ENCODE measurements around the gene GLIS1.

GLIS1 gene

DNA sequence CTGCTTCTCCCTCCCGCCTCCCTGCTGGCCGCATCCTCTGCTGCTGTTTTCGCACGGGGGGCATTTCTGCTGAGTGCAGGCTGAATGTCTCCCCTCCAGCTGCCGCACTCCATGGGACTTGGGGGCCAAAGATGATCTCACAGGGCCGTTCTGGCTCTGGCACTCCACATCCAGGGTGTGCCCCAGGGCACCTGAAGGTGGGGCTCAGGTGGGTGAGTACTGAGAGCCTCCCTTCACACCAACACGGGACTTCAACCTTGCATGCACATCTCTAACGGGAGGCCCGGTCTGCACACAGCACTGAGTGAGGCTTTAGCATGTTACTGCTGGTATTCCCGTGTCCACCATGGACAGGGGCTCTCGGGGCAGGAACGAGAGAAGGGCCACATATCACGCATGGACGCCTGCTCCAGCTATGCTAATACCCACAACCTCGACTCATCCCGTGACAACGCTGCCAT is 190.9 kb downstream of the GLIS1 start:
- H3K4me3 ChIP-seq (ENCODE audit: low read depth, low read length): no peak overlapping the region
- TF ChIP-seq, protein P1, sequence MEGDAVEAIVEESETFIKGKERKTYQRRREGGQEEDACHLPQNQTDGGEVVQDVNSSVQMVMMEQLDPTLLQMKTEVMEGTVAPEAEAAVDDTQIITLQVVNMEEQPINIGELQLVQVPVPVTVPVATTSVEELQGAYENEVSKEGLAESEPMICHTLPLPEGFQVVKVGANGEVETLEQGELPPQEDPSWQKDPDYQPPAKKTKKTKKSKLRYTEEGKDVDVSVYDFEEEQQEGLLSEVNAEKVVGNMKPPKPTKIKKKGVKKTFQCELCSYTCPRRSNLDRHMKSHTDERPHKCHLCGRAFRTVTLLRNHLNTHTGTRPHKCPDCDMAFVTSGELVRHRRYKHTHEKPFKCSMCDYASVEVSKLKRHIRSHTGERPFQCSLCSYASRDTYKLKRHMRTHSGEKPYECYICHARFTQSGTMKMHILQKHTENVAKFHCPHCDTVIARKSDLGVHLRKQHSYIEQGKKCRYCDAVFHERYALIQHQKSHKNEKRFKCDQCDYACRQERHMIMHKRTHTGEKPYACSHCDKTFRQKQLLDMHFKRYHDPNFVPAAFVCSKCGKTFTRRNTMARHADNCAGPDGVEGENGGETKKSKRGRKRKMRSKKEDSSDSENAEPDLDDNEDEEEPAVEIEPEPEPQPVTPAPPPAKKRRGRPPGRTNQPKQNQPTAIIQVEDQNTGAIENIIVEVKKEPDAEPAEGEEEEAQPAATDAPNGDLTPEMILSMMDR (IDR thresholded peaks at IDR 0.05; ENCODE audit: low read depth, low read length): no peak

DNA sequence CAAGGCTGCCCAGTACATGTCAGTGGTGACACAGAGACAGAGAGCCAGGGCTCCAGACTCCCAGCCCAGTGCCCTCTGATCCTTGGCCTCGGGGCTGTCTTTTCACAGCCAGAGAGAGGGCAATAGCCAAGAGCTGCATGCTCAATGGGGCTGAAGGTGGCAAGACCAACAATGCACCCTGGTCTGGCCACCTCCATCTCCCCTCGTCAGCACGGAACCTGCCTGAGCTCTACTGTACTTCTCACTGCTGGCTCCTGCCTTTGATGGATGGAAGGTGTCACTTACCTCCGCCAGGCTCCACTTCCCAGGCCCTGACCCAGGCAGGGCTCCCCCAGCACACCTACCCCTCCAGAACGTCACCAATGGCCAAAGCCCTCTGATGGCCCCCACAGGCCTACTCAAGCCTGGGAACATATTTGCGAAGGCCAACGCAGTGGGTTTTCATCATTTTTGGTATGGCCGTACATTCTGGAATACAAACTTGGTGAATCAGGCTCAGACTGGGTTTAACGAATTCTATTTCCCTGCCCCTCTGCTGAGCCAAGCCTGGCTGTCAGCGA is 191.7 kb downstream of the GLIS1 start:
- no peak overlapping the region for H3K4me3 ChIP-seq (ENCODE audit: low read depth, low read length)
- TF ChIP-seq, protein P1 (IDR thresholded peaks at IDR 0.05; ENCODE audit: low read depth, low read length): no peak

DNA sequence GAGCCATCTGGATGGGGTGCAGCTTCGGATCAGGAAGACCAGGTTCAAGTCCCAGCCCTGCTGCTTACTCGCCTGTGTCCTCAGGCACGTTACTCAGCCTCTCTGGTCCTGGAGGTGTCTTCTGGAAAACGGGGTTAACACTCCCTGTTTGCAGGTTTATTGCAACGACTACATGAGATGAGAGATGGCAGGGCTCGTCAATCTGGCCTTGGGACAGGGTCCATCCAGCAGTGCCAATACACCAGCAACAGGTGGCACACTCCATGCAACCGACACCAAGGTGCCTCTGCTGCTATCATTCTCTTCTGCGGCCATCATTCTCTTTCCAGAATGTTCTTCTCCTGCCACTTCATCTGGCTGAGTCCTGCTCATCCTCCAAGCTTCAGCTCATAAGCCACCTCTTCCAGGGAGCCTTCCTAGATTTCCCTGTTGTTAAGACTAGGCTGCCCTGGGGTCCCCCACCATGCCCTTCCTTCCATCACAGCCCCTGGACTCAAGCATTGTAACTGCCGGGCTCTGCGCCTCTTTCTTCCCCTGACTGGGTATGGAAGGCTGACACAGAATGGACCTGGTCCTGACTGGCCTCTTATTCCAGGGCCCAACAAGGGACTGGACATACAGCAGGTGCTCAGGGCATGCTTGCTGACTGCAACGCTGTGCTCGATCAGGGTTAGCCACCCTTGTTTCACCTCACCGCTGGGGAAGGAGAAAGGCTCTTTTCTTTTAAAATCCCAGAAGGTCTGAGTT is 192.4 kb downstream of the GLIS1 start:
- no peak overlapping the region for H3K4me3 ChIP-seq (ENCODE audit: low read depth, low read length)

DNA sequence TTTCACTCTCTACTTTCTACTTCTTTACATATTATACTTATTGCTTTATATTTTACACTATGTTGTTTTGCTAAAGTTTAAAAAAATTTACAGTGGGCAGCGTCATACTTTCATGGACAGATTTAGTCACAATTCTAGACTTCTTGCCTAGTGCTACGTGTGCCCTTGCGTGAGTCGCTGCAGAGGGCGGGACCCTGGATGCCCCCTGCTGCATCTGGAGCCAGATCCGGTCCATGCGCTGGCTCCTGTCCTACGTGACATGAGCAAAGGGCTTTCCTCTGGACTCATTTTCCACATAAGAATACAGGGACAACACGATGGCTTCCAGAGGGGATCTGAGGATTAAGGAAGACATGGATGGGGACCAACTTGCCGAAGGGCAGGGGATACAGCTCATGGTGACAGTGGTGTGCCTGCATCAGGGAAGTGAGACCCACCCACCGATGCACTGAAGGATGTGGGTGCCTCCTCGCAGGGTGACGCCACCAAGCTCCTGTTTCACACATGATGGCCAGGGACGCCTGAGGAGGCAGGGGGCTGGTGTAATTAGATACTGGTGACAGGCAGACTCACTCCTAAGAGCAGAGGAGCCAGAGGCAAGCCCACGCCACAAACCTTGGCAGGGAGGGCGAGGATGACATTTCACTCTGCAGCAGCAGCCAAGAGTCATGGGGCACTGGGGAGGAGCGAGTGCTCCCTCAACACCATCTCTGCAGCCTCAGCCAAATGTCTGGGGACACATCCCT is 193.1 kb downstream of the GLIS1 start:
- no peak overlapping the region for H3K4me3 ChIP-seq (ENCODE audit: low read depth, low read length)
- TF ChIP-seq, protein P1 (IDR thresholded peaks at IDR 0.05; ENCODE audit: low read depth, low read length): no peak

More for the DNA sequence above, 192.4 kb downstream of the GLIS1 start:
- TF ChIP-seq, protein P1 (IDR thresholded peaks at IDR 0.05; ENCODE audit: low read depth, low read length): no peak

DNA sequence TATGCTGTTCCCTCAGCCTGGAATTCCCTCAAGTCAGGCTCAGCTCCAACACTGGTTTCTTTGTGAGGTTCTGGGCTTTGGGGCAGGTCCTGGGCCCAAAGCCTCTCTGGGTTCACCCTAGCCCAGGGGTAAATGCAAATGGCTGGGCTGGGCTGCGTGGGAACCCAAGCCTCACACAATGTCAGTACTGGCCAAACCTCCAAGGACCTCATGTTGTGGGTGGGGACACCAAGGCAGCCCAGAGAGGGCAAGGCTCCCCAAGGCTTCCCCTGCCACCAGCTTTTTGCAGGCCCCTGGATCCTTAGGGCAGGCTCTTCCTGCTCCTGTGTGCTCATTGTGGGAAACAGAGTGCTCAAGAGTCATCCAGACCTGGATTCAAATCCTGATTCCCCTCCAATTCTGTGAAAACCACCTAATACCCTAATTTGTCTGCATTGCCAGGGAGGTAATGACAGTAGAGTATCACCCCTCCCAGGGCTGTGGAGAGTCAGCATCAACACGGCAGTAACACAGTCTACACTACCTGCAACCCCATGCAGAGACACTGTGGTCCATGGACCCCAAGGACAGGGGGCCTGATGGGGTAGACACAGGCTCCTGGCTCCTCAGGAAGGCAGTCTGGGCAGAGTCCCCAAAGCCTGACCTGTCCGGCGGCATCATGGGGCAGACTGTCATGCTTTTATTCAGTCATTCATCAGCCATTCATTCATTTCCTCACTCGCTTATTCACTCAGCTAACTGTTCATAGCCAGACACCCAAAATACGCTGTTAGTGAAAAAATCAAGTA is 194.0 kb downstream of the GLIS1 start:
- H3K4me3 ChIP-seq (ENCODE audit: low read depth, low read length): no peak overlapping the region
- TF ChIP-seq, protein P1 (IDR thresholded peaks at IDR 0.05; ENCODE audit: low read depth, low read length): no peak

DNA sequence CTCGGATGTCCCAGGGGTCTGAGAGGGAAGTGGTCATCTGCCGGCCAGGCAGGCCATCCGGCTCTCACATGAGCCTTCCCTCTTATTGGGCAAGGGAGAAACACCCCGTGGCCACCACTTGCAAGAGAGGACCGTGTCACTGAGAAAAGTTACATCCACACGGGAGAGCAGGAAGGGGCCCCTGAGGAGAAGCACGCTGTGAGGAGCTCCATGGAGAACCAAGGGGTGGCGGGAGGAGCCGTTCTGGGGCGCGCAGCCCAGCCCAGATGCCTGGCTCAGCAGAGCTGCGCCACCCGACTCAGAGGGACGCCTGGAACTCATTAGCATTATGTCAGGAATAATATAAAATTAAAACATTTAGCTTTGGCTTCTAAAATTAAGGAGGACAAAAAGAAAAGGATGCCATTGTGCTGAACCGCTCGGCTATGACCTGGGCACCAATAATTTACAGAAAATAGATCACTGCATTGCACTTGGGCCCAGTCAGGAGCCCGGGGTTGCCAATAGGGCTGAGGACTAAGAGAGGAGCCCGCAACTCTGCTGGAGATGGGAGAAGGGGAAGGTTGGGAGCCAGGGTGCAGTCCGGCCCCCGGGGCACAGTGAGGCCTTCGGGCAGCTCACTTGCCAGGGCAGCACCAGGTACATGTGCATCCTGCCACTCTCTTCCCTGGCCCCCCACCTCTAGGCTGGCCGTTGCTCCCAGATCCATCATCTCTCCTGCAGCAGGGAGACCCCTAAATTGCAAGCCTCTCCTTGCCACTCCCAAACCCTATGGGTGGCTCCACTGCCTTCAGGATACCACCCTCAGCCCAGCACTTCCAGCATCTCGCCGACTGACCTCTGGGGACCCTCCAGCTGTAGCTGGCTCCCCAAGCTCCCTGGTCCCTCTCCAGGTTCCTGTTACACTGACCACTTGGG is 194.9 kb downstream of the GLIS1 start:
- TF ChIP-seq, protein P1 (IDR thresholded peaks at IDR 0.05; ENCODE audit: low read depth, low read length): no peak
- no peak overlapping the region for H3K4me3 ChIP-seq (ENCODE audit: low read depth, low read length)

All from WI38 (cell line).